Activated naive CD4-positive, alpha-beta T cell treated with anti-CD3 and anti-CD28 coated beads, Interleukin-2, amount 50 U/mL, for 72 hours (primary cell): ENCODE data around the gene SMG6. TPM values are rescaled to one million over a fixed set of nuclear protein-coding genes. Genes with fewer than 3 reads are reported as not detected.

Source experiments
- ATAC-seq, 2 donors: fragments of 150-1000 bp; cut with Tn5 transposase; 2 replicates each; pipeline ENCODE4 v1.10.0; 2021; ENCODE audit warnings: mild to moderate bottlenecking in 2 of 2, moderate library complexity in 2 of 2
- DNase-seq, 2 donors: peaks; one replicate each; pipeline ENCODE4 v3.0.0; 2021 to 2022; ENCODE audit warnings: low spot score in 2 of 2
- H3K27ac Mint-ChIP-seq, 2 donors: one replicate each; pipeline ENCODE4 v1.8.0; 2022; ENCODE audit warnings: mild to moderate bottlenecking in 2 of 2, mixed read lengths in 2 of 2
- H3K36me3 Mint-ChIP-seq, 2 donors: one replicate each; pipeline ENCODE4 v1.8.0; 2022; ENCODE audit warnings: mixed read lengths in 2 of 2
- H3K9me3 Mint-ChIP-seq, 2 donors: one replicate each; pipeline ENCODE4 v1.8.0; 2022; ENCODE audit warnings: mixed read lengths in 2 of 2
- total RNA-seq, 2 donors: library from RNA; stranded (reverse); gene quantifications; one replicate each; pipeline ENCODE4 v1.2.3, GENCODE V29; 2022

The SMG6 gene
- total RNA-seq, 2 donors from 2014 or later, result 40.1 to 45.2 TPM

- Mint-ChIP-seq H3K9me3 (no peaks in the 10 kb centered on the region), H3K27ac (peak overlapping the region; percentile 47 to 50), H3K36me3 (peaks cover 0 to 4% of the 10 kb centered on the region in 2 donors)
- ATAC-seq, result peak in 1 of 2 donors; percentile 18
- DNase-seq, result no peak
Observed at GRCh38 chr17:2233441-2233947, 70.1 kb downstream of the SMG6 start.

- ATAC-seq (no peak), DNase-seq (no peak)
- Mint-ChIP-seq H3K27ac (no peak overlapping the region), H3K36me3 (peaks cover 0 to 4% of the 10 kb centered on the region in 2 donors), H3K9me3 (no peaks in the 10 kb centered on the region)
Observed at GRCh38 chr17:2232244-2232638, 71.3 kb downstream of the SMG6 start.

GRCh38 chr17:2230877-2231276 lies 72.7 kb downstream of the SMG6 start:
- peaks cover 0 to 4% of the 10 kb centered on the region in 2 donors for H3K36me3 Mint-ChIP-seq
- H3K27ac Mint-ChIP-seq, result no peak overlapping the region
- ATAC-seq (peak; percentile 58 to 69), DNase-seq (no peak)
- no peaks in the 10 kb centered on the region for H3K9me3 Mint-ChIP-seq

GRCh38 chr17:2227025-2227699 lies 76.4 kb downstream of the SMG6 start:
- no peak for ATAC-seq
- H3K9me3 Mint-ChIP-seq, result no peaks in the 10 kb centered on the region
- no peak for DNase-seq
- no peak overlapping the region for H3K27ac Mint-ChIP-seq
- peaks cover 0 to 4% of the 10 kb centered on the region in 2 donors for H3K36me3 Mint-ChIP-seq

- Mint-ChIP-seq H3K36me3 (peaks cover 0 to 10% of the 10 kb centered on the region in 2 donors), H3K9me3 (no peaks in the 10 kb centered on the region), H3K27ac (peak overlapping the region in 1 of 2 donors; percentile 80)
- DNase-seq (no peak), ATAC-seq (no peak)
Observed at GRCh38 chr17:2223617-2223927, 80.0 kb downstream of the SMG6 start.

- H3K36me3 Mint-ChIP-seq, result peaks cover 0 to 15% of the 10 kb centered on the region in 2 donors
- peak; percentile 78 to 83 for ATAC-seq
- H3K9me3 Mint-ChIP-seq, result no peaks in the 10 kb centered on the region
Observed at GRCh38 chr17:2222901-2223616, 80.5 kb downstream of the SMG6 start.

GRCh38 chr17:2222301-2222700 lies 81.3 kb downstream of the SMG6 start:
- Mint-ChIP-seq H3K36me3 (peaks cover 0 to 22% of the 10 kb centered on the region in 2 donors), H3K9me3 (no peaks in the 10 kb centered on the region), H3K27ac (peak overlapping the region in 1 of 2 donors; percentile 79)
- DNase-seq, result no peak
- no peak for ATAC-seq

More at GRCh38 chr17:2222901-2223616, 80.5 kb downstream of the SMG6 start:
- peak; percentile 45 to 65 for DNase-seq
- peak overlapping the region; percentile 80 to 90 for H3K27ac Mint-ChIP-seq

GRCh38 chr17:2218426-2218825 lies 85.2 kb downstream of the SMG6 start:
- peaks cover 0 to 27% of the 10 kb centered on the region in 2 donors for H3K36me3 Mint-ChIP-seq
- peak overlapping the region; percentile 60 to 67 for H3K27ac Mint-ChIP-seq
- no peaks in the 10 kb centered on the region for H3K9me3 Mint-ChIP-seq
- ATAC-seq, result peak in 1 of 2 donors; percentile 47
- no peak for DNase-seq

GRCh38 chr17:2215616-2216364 lies 87.8 kb downstream of the SMG6 start:
- peak; percentile 94 to 96 for ATAC-seq

GRCh38 chr17:2214929-2215615 lies 88.5 kb downstream of the SMG6 start:
- Mint-ChIP-seq H3K9me3 (no peaks in the 10 kb centered on the region), H3K27ac (peak overlapping the region; percentile 87 to 99), H3K36me3 (peaks cover 4 to 21% of the 10 kb centered on the region in 2 donors)
- ATAC-seq (no peak), DNase-seq (no peak)

More at GRCh38 chr17:2215616-2216364, 87.8 kb downstream of the SMG6 start:
- peak; percentile 60 to 68 for DNase-seq
- Mint-ChIP-seq H3K27ac (peak overlapping the region; percentile 87 to 99), H3K36me3 (peaks cover 4 to 21% of the 10 kb centered on the region in 2 donors), H3K9me3 (no peaks in the 10 kb centered on the region)

GRCh38 chr17:2214047-2214928 lies 89.3 kb downstream of the SMG6 start:
- ATAC-seq (peak; percentile 29 to 41), DNase-seq (no peak)
- H3K9me3 Mint-ChIP-seq, result no peaks in the 10 kb centered on the region
- H3K27ac Mint-ChIP-seq, result peak overlapping the region; percentile 84 to 87
- H3K36me3 Mint-ChIP-seq, result peaks cover 4 to 21% of the 10 kb centered on the region in 2 donors

- no peak for DNase-seq
- Mint-ChIP-seq H3K27ac (peak overlapping the region; percentile 73 to 87), H3K36me3 (peaks cover 4 to 16% of the 10 kb centered on the region in 2 donors), H3K9me3 (no peaks in the 10 kb centered on the region)
- ATAC-seq, result no peak
Observed at GRCh38 chr17:2213291-2213960, 90.2 kb downstream of the SMG6 start.

GRCh38 chr17:2212400-2212981 lies 91.1 kb downstream of the SMG6 start:
- Mint-ChIP-seq H3K9me3 (no peaks in the 10 kb centered on the region), H3K36me3 (peaks cover 4 to 7% of the 10 kb centered on the region in 2 donors), H3K27ac (peak overlapping the region in 1 of 2 donors; percentile 24)
- no peak for DNase-seq
- no peak for ATAC-seq

GRCh38 chr17:2211661-2212399 lies 91.8 kb downstream of the SMG6 start:
- ATAC-seq (no peak), DNase-seq (no peak)
- Mint-ChIP-seq H3K9me3 (no peaks in the 10 kb centered on the region), H3K27ac (peak overlapping the region in 1 of 2 donors; percentile 58), H3K36me3 (peaks cover 4 to 5% of the 10 kb centered on the region in 2 donors)
